Hematopoietic multipotent progenitor cell (in vitro differentiated cells): ENCODE data around the gene SBF2. TPM values are rescaled to one million over a fixed set of nuclear protein-coding genes. Genes with fewer than 3 reads are reported as not detected.

ENCODE experiments used
- DNase-seq, 3 donors: peaks; one replicate each; pipeline ENCODE4 v3.0.0-alpha.2; 2011 to 2015; ENCODE audit warnings: low read depth in 2 of 3, low spot score in 2 of 3
- total RNA-seq: library from RNA; depleted of rRNA; stranded (reverse); fragments of >200 nt; gene quantifications from one replicate; pipeline ENCODE4 v1.2.3, GENCODE V29; 2012

The SBF2 gene
- total RNA-seq, 1 donor, result 17.0 TPM

DNA sequence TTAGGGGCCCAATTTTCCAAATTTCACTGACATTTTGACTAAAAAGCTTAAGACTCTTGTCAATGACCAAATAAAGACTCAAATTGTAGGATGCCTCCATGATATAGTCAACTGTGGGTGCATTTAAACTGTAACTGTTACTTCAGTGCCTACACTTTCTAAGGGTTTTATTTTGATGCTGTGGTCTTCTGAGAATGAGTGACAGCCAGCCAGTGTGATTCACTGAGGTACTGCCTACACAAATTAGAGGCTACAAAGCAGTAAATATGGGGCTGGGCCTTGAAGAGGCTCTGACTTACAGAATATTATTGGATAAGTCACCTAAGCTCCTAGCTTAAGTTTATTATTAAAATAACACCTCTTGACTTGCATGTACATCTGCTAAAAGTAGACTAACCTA is 419.6 kb downstream of the SBF2 start:
- no peak for DNase-seq

DNA sequence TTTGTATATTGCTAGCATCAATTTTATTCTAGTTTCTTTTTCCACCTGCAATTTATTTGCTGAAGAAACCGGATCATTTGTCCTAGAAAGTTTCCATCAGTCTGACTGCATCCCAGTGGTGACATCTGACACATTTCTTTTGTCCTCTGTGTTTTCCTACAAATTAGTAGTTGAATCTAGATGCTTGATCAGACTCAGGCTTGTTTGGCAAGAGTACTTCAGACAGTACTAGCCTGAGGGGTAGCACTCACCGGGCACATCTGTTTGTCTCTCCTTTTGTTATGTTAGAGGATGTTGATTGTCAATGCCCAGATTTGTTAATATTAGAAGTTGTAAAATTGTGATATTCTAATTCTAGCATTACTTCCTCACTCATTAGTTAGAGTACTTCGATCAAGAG is 425.4 kb downstream of the SBF2 start:
- DNase-seq, result no peak

DNA sequence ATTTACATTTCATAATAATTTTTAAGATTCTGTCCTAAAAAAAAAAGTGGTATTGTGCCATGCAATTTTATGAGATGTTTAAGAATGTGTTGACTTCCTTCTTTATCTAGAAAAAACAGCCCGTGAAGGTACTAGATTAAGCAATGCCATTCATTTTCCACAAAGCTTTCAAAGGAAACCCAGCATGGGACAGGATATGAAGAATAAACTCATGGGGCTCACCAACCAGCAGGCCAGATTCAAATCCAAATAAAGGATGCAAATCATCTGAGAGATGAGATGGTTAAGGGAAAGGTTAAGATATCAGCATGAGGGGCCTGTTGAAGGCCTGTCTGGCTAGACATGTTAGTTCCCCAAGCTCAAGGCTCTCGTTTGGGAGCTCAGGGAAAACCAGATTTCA is 431.0 kb downstream of the SBF2 start:
- DNase-seq, result no peak

DNA sequence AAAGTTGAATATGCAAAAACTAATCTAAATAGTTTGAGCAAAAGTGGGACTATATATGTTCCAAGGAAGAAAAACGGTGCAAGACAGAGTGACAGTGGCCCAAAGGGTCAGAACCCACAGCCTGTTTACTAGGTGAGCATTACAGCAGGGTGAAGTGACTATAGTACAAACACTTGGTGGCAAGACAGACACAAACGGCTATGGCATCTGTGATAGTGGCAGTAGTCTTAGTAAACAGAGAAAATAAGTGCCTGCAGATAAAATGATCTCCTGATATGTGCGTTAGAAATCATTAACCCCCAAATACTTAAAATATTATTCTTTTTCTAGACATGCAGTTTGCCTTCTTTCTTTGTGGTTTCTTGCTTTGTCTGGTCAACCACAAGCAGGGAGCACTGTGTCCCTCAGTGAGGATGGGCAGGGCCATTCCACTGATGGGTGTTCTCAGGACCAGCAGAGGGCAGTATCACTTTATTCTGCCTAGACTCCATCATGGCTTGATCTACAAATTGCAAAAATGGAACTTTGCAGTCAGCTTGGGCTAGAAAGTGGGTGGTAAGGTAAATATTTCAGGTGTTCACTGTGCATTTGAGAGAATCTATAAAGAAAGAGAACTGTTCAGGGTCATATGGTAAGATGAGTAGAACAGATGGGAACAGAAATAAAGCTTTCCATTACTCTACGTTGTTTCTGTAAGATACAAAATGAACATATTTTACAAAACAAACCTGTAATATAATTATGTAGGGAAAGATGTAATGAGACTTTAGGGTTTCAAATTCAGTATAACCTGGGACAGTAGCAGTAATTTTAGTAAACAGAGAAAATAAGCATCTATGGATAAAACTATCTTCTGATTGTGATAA is 431.9 kb downstream of the SBF2 start:
- peak; percentile 13 to 56 (median 50) for DNase-seq

DNA sequence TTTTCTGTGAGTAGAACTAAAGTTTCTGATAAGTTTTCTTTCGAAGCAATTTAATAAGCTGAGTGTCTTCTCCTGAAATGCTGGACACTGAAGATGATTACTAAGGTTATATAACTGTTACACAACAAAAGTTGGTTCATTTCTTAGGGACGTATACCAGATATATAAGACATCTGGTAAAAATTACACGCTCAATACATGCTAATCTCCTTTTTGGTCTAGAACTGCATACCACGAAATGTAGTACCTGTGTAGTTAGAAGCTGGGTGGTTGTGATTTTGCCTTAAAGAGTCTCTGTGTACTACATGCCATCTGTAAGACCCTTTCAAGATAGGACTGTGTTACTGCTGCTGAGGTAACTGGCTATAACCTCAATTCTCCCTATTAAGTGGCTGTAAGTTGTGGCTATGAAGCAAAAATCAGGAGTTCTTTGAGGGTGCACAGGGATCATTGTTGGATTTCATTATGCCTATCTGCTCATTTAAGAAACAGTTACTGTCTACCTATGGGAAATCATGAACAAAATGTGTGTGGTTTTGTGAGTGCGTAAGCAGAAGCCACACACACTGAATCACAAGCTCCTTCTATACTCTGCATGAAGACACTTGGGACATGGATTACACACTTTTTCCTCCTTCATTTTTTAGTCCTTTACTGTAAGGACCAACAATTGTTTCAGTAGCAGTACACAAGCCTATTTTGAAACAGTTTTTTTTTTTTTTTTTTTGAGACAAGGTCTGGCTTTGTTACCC is 434.3 kb downstream of the SBF2 start:
- peak in 1 of 3 donors; percentile 12 for DNase-seq

DNA sequence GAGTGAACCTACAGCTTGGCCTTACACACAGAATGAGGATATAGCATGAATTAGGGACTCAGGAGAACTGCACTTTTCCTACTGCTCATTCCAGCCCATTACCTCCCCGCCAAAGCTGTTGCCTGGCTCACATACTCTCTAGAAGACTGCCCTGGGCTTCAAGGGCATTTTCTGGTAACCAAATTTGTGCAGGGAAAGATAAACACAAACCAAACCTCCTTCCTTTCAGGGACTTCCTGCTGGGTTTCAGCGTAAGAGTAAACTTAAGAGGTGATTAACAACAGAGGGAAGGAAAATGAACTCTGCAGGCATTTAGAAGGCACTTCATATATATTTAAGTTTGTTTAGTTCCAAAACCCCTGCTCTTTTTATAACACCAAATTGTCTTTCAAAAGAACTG is 435.2 kb downstream of the SBF2 start:
- DNase-seq, result peak in 2 of 3 donors; percentile 19 to 53

DNA sequence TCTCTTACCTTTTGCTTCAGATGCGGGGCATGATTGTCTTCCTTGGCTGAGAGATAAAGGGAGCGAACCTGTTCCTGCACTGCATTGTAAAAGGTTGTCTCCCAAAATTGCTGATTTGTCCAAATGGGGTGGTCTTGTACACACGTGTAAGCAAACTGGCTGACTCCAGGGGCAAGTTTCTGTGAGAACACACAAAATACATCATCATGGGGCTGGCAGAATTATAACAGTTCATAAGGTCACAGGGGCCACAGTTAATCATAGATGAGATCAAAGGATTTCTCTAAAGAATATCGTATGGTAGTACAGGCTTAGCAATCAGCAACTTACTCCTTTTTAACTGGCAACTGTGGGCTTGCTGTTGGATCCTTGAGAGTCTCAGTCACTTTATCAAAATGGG is 435.8 kb downstream of the SBF2 start:
- DNase-seq, result no peak

DNA sequence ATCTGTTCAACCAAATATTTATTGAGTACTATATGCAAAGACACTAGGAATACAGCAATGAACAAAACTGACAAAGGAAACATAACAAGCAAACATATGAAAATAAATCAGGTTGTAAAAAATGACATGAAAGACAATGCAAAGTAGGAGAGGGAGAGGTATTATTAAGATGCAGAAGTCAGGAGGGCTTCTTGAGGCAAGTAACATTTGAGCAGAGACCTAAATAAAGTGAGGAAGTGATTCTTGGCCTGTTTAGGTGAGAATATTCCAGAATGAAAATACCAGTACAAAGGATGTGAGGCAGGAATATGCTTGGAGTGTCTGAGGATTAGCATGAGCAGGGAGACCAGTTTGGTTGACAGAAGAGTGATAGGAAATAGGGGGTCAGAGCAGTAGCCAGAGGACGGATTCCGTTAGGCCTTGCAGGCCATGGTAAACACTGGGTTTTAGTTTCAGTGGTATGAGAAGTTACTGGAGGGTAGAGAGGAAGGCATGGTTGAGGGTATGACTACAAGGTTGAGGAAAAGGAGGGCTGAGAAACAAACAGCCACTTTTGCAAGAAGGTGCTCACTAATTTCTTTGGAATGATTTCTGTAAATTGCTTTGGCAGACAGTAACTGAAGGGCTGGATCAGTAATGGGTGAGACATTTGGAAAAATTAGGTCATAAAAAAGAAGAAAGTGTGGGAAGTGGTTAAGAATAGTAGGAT is 438.3 kb downstream of the SBF2 start:
- DNase-seq, result no peak

DNA sequence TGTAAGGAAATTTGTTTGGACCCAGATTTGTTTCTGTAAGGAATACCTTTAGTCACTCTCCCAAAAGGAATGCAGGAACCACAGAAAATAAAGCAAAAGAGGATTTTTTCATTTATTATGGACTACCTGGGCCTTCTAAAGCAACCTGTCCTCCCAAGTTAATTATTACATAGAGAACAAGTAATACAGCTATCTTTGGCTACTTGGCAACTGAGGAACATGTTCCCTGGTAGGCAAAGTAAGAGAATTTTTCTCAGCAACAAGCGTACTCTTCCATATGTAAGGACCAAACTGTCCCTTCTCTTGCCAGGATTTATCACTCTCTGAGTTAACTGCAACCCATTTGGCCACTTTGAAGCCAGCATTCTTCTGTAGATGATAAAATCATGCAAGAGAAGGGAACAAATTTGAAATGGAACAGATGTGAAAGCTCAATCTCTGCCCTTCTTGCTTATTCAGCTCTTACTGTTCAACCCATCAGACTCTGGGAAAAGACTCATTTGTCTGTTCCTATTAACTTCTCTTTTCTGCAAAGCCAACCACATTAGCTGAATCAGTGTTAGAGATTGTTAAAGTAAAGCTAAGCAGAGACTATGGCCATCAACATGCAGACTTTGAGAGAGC is 440.0 kb downstream of the SBF2 start:
- no peak for DNase-seq

DNA sequence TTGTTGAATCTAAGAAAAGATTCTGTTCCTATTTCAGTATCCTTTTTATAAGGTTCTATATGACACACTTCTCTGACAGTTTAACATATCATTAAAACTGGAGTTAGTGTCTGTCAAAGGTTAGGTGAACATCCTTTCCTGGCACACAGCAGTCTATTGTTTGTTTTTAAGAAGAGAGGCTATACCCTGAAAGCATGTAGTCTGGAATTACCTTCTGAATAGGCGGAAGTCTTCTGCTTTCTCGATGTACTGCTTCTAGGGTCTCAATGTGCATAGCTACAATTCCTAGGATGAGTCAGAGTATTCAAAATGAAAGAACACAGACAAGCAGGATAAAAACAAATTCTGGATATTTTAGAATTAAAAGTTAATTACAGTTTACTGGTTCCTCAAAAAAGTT is 441.6 kb downstream of the SBF2 start:
- no peak for DNase-seq

DNA sequence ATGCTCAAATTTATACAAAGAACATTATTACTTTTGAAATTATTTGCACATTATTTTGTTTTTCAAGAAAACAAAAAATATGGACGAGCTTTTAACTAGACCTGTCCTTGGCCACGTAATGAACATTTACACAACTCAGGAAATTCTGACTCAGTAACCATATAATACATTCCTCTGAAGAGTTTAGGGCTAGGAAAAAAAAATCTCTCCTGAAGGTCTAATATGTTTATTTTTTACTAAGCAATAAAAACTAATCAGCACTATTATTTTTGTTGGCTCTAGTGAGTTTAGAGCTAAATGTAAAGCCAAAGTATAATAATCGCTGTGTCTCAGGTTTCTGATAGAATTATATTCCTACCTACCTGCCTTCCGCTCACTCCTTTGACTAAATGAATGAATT is 442.7 kb downstream of the SBF2 start:
- no peak for DNase-seq

DNA sequence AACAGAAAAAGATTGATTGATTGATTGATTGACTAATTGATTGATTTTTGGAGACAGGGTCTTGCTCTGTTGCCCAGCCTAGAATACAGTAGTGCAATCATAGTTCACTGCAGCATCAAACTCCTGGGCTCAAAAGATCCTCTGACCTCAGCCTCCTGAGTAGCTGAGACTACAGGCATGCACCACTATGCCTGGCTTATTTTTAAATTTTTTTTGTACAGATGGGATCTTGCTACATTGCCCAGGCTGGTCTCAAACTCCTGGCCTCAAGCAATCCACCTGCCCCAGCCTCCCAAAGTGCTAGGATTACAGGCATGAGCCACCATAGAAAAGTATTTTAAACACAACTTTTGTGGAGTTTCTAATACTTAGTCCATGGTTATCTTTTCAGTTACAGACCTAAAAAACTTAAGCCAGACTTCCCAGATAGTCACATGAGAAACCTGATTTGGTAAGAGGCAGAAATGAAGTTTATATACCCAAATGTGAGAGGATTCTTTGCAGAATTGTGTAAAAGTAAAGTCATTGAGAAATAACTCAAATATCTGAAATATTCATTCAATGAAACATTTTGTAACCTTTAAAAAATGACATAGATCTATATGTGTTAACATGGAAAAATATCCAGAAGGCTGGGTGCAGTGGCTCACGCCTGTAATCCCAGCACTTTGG is 443.7 kb downstream of the SBF2 start:
- no peak for DNase-seq

DNA sequence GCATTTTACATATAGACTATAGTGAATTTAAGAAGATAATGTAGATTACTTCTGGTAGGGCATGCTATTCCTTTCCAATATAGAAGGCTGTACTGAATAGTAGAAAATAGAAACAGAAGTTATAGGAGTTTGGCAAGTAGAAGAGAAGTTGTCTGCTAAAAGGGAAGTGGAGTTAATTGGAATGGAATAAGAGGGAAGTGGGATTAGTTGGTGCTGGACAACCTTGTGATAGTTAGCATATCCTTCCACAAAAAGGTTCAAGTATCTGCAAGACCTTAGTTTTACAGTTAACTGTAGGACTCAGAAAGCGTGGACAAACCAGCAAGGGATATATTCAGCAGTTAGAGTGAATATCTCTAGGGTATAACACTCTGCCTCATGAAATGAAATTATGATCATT is 444.6 kb downstream of the SBF2 start:
- no peak for DNase-seq

DNA sequence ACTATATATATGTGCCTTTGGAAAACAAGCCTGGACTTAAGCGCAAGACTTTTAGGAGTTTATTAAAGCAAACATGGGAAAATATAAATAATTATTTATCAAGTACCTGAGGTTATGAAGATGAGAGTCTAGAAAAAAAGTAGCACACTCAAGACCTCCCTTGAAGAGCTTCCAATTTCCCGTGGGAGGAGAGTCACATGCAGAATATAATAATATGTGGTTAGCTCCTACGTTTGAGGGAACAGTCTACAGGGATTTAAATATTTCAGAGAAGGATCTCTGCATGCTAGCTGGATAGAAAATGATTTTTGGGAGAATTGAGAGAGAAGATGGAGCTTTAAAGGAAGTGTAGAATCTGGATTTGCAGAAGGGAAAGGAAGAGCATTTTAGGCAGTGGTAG is 446.4 kb downstream of the SBF2 start:
- DNase-seq, result no peak

DNA sequence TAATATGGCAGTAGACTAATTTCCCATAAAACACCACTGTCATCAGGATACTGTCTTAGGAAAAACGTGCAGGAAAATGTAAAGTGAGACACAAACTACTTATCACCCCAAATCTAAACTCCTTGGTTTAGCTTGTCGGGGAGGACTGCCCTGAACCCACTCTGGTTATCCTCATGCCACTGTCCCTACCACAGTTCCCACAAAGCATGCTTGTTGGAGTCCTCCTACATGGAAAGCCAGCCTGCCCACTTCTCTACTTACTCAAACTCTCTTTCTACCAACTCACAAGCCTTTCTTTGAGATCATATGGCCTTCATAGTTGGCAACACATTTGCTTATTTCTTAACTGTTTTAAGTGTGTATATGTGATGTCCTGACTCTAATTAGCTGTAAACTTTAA is 451.1 kb downstream of the SBF2 start:
- DNase-seq, result no peak

DNA sequence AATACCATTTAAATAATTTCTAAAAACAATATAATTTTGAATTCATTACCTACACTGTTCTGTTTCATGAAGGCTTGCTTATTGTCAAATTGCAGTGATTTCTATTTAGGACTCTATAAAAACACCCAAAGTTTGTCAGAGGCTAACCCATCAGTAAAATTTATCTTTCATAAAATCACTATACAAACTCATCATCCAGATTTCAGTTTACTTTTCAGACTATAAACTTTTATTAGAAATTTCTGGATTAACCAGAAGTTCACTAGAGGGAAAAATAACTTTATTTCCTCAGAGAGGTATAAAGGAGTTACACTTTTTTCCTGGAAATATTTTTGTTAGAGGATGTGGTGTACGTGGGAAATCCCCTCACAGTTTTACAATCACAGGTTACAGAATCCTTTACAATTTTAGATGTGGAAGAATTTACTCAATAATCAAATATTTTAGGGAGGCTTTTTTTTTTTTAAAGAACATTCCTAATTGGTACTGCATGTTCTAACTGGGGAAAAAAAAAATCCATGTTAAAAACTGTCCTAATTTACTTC is 453.5 kb downstream of the SBF2 start:
- DNase-seq, result no peak

DNA sequence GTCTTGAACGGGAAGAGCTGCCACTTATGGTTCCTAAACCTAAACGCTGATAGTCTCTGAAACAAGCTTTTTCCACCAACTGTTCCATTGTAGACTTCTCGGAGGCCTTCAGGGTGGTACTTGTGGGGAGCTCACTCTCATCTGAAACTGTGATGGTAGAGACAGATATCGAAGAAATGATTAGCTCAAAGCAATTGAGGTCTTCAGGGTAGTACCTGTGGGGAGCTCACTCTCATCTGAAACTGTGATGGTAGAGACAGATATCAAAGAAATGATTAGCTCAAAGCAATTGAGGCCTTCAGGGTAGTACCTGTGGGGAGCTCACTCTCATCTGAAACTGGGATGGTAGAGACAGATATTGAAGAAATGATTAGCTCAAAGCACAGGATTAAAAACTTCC is 454.5 kb downstream of the SBF2 start:
- no peak for DNase-seq

DNA sequence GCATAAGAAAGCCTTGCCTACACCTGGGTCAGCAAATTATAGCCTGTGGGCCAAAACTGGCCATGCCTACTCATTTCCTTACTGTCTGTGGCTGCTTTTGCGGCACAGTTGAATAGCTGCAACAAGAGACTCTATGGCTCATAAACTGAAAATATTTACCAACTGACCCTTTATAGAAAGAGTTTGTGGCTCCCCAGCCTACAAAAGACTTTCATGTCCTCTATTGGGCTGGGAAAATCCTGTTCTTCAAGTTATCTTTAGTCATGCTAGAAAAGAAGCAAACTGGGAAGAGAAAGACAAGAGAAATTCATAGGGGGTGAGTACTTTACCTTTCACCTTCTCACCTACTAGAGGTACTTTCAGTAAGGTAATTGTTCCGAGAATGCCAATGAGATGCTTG is 455.1 kb downstream of the SBF2 start:
- no peak for DNase-seq

DNA sequence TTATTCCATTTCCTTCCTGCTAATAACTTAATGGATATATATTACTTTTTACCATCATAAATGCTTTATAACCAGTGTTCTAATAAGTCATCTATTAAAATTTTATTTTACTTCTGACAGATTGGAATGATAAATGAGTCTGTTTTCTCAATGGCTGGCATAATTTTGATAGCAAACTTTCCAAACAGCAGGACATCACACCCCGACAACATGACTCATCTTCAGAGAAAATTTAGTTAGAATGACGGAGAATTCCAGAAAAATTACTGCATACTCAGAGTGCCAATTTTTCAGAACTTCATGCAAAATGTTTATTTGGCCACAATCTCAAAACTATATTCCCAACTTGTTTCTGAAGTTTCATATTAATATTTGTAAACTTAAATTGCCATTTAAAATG is 455.8 kb downstream of the SBF2 start:
- no peak for DNase-seq

DNA sequence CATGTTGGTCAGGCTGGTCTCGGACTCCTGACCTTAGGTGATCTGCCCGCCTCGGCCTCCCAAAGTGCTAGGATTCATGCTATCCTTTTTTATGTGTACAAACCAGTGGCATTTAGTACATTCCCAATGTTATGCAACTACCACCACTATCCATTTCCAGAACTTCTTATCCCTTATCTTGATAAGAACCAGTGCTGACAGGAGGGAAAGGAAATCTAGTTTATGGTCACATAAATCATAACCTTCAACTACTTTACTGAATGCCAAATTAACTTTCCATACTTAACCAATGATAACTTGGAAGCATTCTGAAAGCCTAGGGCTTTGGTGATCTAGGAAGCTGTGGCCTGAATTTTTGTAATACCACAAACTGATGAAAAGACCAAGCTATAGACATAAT is 459.7 kb downstream of the SBF2 start:
- DNase-seq, result no peak
